ENCODE results near the gene FRG2B.
"Not testable (repeated sequence)": the region's sequence is repeated elsewhere in the genome, so short reads cannot be mapped to it uniquely, and the experiment has no call there.

The FRG2B gene

GRCh38 chr10:133611079-133611478 lies 15.5 kb downstream of the FRG2B start:
- peaks cover 23% of the 10 kb centered on the region for H3K27me3 ChIP-seq
- no peaks in the 10 kb centered on the region for H3K9me3 ChIP-seq
- H3K4me3 ChIP-seq (ENCODE audit: low read depth in 1 of 2, low read length in 1 of 2) = no peak overlapping the region
- H3K36me3 ChIP-seq = no peaks in the 10 kb centered on the region
- H3K27ac ChIP-seq = no peak overlapping the region
- TF ChIP-seq, protein P1, sequence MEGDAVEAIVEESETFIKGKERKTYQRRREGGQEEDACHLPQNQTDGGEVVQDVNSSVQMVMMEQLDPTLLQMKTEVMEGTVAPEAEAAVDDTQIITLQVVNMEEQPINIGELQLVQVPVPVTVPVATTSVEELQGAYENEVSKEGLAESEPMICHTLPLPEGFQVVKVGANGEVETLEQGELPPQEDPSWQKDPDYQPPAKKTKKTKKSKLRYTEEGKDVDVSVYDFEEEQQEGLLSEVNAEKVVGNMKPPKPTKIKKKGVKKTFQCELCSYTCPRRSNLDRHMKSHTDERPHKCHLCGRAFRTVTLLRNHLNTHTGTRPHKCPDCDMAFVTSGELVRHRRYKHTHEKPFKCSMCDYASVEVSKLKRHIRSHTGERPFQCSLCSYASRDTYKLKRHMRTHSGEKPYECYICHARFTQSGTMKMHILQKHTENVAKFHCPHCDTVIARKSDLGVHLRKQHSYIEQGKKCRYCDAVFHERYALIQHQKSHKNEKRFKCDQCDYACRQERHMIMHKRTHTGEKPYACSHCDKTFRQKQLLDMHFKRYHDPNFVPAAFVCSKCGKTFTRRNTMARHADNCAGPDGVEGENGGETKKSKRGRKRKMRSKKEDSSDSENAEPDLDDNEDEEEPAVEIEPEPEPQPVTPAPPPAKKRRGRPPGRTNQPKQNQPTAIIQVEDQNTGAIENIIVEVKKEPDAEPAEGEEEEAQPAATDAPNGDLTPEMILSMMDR (IDR thresholded peaks at IDR 0.05) = no peak
- H3K4me1 ChIP-seq (ENCODE audit: control insufficient read depth in 1 of 2, insufficient read depth in 1 of 2, low read depth in 1 of 2, low read length in 1 of 2) = no peaks in the 10 kb centered on the region

DNA sequence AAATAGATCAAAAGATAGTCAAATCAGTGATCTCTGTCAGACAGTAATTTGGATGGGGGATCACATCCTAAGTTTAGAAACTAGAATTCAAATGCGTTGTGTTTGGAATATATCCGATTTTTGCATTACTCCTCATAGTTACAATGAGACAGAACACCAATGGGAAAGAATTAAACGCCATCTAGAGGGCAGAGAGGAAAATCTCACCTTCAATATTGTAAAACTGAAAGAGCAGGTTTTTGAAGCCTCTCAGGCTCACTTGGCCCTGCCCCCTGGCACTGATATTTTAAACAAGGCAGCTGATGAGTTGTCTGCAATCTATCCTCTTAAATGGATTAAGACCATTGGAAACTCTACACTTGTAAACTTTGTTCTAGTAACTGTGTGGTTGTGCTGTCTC lies 17.7 kb downstream of the FRG2B start:
- no peak overlapping the region for H3K27ac ChIP-seq
- no peaks in the 10 kb centered on the region for H3K4me1 ChIP-seq (ENCODE audit: control insufficient read depth in 1 of 2, insufficient read depth in 1 of 2, low read depth in 1 of 2, low read length in 1 of 2)
- H3K4me3 ChIP-seq (ENCODE audit: low read depth in 1 of 2, low read length in 1 of 2) = no peak overlapping the region
- H3K36me3 ChIP-seq = no peaks in the 10 kb centered on the region
- no peaks in the 10 kb centered on the region for H3K9me3 ChIP-seq
- H3K27me3 ChIP-seq = peaks cover 37% of the 10 kb centered on the region
- TF ChIP-seq, protein P1 (IDR thresholded peaks at IDR 0.05) = no peak

- not testable (repeated sequence) for H3K4me1 ChIP-seq (ENCODE audit: control insufficient read depth in 1 of 2, insufficient read depth in 1 of 2, low read depth in 1 of 2, low read length in 1 of 2); H3K27ac ChIP-seq; H3K4me3 ChIP-seq (ENCODE audit: low read depth in 1 of 2, low read length in 1 of 2); H3K9me3 ChIP-seq; H3K36me3 ChIP-seq
- H3K27me3 ChIP-seq = peaks cover 22% of the 10 kb centered on the region
Measured at GRCh38 chr10:133603434-133603833, 23.2 kb downstream of the FRG2B start.

- H3K27ac ChIP-seq = no peak overlapping the region
- H3K36me3 ChIP-seq = no peaks in the 10 kb centered on the region
- peaks cover 0 to 7% of the 10 kb centered on the region in 2 experiments for H3K4me1 ChIP-seq (ENCODE audit: control insufficient read depth in 1 of 2, insufficient read depth in 1 of 2, low read depth in 1 of 2, low read length in 1 of 2)
- H3K27me3 ChIP-seq = peaks cover 26% of the 10 kb centered on the region
- no peaks in the 10 kb centered on the region for H3K9me3 ChIP-seq
- no peak overlapping the region for H3K4me3 ChIP-seq (ENCODE audit: low read depth in 1 of 2, low read length in 1 of 2)
- TF ChIP-seq, protein P1 (IDR thresholded peaks at IDR 0.05) = no peak
Measured at GRCh38 chr10:133600657-133601056, 25.9 kb downstream of the FRG2B start.

DNA sequence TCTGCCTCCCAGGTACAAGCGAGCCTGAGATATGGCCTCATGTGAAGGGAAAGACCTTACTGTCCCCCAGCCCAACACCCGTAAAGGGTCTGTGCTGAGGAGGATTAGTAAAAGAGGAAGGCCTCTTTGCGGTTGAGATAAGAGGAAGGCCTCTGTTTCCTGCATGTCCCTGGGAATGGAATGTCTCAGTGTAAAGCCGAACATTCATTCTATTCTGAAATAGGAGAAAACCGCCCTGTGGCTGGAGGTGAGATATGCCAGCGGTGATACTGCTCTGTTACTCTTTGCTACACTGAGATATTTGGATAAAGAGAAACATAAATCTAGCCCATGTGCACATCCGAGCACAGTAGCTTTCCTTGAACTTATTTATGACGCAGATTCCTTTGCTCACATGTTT lies 26.7 kb downstream of the FRG2B start:
- peaks cover 21% of the 10 kb centered on the region for H3K27me3 ChIP-seq
- H3K9me3 ChIP-seq; H3K27ac ChIP-seq; H3K36me3 ChIP-seq; H3K4me3 ChIP-seq (ENCODE audit: low read depth in 1 of 2, low read length in 1 of 2); H3K4me1 ChIP-seq (ENCODE audit: control insufficient read depth in 1 of 2, insufficient read depth in 1 of 2, low read depth in 1 of 2, low read length in 1 of 2): not testable (repeated sequence)

- TF ChIP-seq, protein P1 (IDR thresholded peaks at IDR 0.05) = no peak
- Histone ChIP-seq H3K4me3 (ENCODE audit: low read depth in 1 of 2, low read length in 1 of 2) (no peak overlapping the region), H3K27me3 (peaks cover 29% of the 10 kb centered on the region), H3K36me3 (no peaks in the 10 kb centered on the region), H3K4me1 (ENCODE audit: control insufficient read depth in 1 of 2, insufficient read depth in 1 of 2, low read depth in 1 of 2, low read length in 1 of 2) (no peaks in the 10 kb centered on the region), H3K27ac (no peak overlapping the region), H3K9me3 (no peaks in the 10 kb centered on the region)
Measured at GRCh38 chr10:133592716-133593115, 33.9 kb downstream of the FRG2B start.

GRCh38 chr10:133590970-133591359 lies 35.6 kb downstream of the FRG2B start:
- Histone ChIP-seq H3K9me3 (no peaks in the 10 kb centered on the region), H3K36me3 (no peaks in the 10 kb centered on the region), H3K4me3 (ENCODE audit: low read depth in 1 of 2, low read length in 1 of 2) (no peak overlapping the region), H3K27me3 (peaks cover 16% of the 10 kb centered on the region), H3K27ac (no peak overlapping the region), H3K4me1 (ENCODE audit: control insufficient read depth in 1 of 2, insufficient read depth in 1 of 2, low read depth in 1 of 2, low read length in 1 of 2) (no peaks in the 10 kb centered on the region)
- TF ChIP-seq, protein P1 (IDR thresholded peaks at IDR 0.05) = no peak
